ENCODE data around the gene OR9K2. TPM values are rescaled to one million over a fixed set of nuclear protein-coding genes. Genes with fewer than 3 reads are reported as not detected.

OR9K2 gene
- total and polyA plus RNA-seq, 10 of the 15 experiments (the other 5 are each of a cell fraction or from before 2014, with no cell fraction given), result not detected

- TF ChIP-seq MAX (IDR thresholded peaks at IDR 0.05; ENCODE audit: low read depth, low read length) (no peak), HDAC2 (IDR thresholded peaks at IDR 0.05) (no peak), RFX5 (IDR thresholded peaks at IDR 0.05; ENCODE audit: low read depth, low read length) (no peak), BCL11A (IDR thresholded peaks at IDR 0.05; ENCODE audit: low read depth, low read length) (no peak), NBN (IDR thresholded peaks at IDR 0.05) (no peak), PBX3 (IDR thresholded peaks at IDR 0.05; ENCODE audit: insufficient replicate concordance, low read depth, low read length) (no peak), PRDM15 (CRISPR knock-in tag; IDR thresholded peaks at IDR 0.05) (no peak), SREBF2 (IDR thresholded peaks at IDR 0.05; ENCODE audit: low read length) (no peak), RBBP5 (conservative IDR thresholded peaks at IDR 0.05) (no peak)
These were observed 10.1 kb upstream of the OR9K2 start (continued) for GRCh38 chr12:55116152-55116551.

- no peaks in the 10 kb centered on the region for H3K4me1 ChIP-seq (ENCODE audit: control insufficient read depth, insufficient read depth, low read length)
- POLR2A ChIA-PET, result no interaction called here
- CTCF ChIA-PET, result no interaction called here
- no peak for TF ChIP-seq CBFB (IDR thresholded peaks at IDR 0.05; ENCODE audit: low read depth)
- no peak for TF ChIP-seq CHD4 (IDR thresholded peaks at IDR 0.05)
- TF ChIP-seq ZNF217 (IDR thresholded peaks at IDR 0.05), result no peak
- TF ChIP-seq CTCF (IDR thresholded peaks at IDR 0.05 in 2 of 3, conservative IDR thresholded peaks at IDR 0.05 in 1 of 3; ENCODE audit: control insufficient read depth in 2 of 3, extremely low read depth in 1 of 3, insufficient read depth in 1 of 3, low read depth in 3 of 3, low read length in 3 of 3), result 0 out of 6 replicates have a peak, but pooled peaks of 1 of the 3 experiments have one; percentile 15
- no peak for TF ChIP-seq NFIC (IDR thresholded peaks at IDR 0.05; ENCODE audit: low read depth, low read length)
- H4K20me1 ChIP-seq (ENCODE audit: control insufficient read depth, insufficient read depth), result no peaks in the 10 kb centered on the region
- no TSS peak for BruUV-seq (replicated peaks)
- ATAC-seq (no peak), FAIRE-seq (no peak), DNase-seq (ENCODE audit: low read depth, low spot score) (no peak)
- intact Hi-C loops (cut with micrococcal nuclease; ENCODE audit: unreplicated experiment), result no loop called here
- WGBS (ENCODE audit: insufficient coverage, insufficient replicate concordance, low lambda C conversion rate, missing lambda C conversion rate), result 0% methylated on average over 1 of the region's 1 CpG
- H3K4me3 ChIP-seq, result no peak overlapping the region
- in situ Hi-C loops (cut with MboI), result no loop called here
- SMC1A ChIA-PET (ENCODE audit: uncharacterized antibody, unreplicated experiment), result no interaction called here
- H3K4me2 ChIP-seq (ENCODE audit: control insufficient read depth, insufficient read depth), result no peak overlapping the region
- no peak overlapping the region for H2AFZ ChIP-seq (ENCODE audit: control insufficient read depth, low read depth, low read length)
- H3K36me3 ChIP-seq (ENCODE audit: control insufficient read depth in 2 of 2, insufficient read depth in 2 of 2, low read length in 1 of 2), result no peaks in the 10 kb centered on the region
- no peaks in the 10 kb centered on the region for H3K79me2 ChIP-seq (ENCODE audit: control insufficient read depth, insufficient read depth, low read length)
- no peaks in the 10 kb centered on the region for H3K9me3 ChIP-seq (replicated peaks; ENCODE audit: control insufficient read depth, insufficient read depth, low read length)
- H3K9ac ChIP-seq (ENCODE audit: control insufficient read depth, insufficient read depth, low read length), result no peak overlapping the region
- RAD21 ChIA-PET (ENCODE audit: unreplicated experiment), result no interaction called here
- no peaks in the 10 kb centered on the region for H3K27me3 ChIP-seq (replicated peaks in 1 of 2; ENCODE audit: control insufficient read depth in 2 of 2, insufficient read depth in 2 of 2, low read length in 1 of 2)
- H3K27ac ChIP-seq (ENCODE audit: control insufficient read depth, insufficient read depth), result no peak overlapping the region
These were observed 6.6 kb downstream of the OR9K2 start for GRCh38 chr12:55132816-55133215.

All from GM12878 (cell line).